IPS-18a (cell line): ENCODE measurements around the gene DGKK.

ENCODE experiments used
- H3K27ac ChIP-seq: one replicate; pipeline ENCODE4 v1.5.1; 2013; ENCODE audit warnings: low read length
- H3K27me3 ChIP-seq: one replicate; pipeline ENCODE4 v1.6.1; 2013; ENCODE audit warnings: mild to moderate bottlenecking, low read length; ENCODE audit not compliant: control insufficient read depth, insufficient read depth
- H3K36me3 ChIP-seq: one replicate; pipeline ENCODE4 v1.6.1; 2013; ENCODE audit warnings: low read depth, low read length; ENCODE audit not compliant: control insufficient read depth
- H3K4me1 ChIP-seq: one replicate; pipeline ENCODE4 v1.6.1; 2013; ENCODE audit warnings: low read depth, low read length; ENCODE audit not compliant: control insufficient read depth
- H3K4me3 ChIP-seq: one replicate; pipeline ENCODE4 v1.5.1; 2013; ENCODE audit warnings: low read length
- H3K9ac ChIP-seq: one replicate; pipeline ENCODE4 v1.6.1; 2013; ENCODE audit warnings: mild to moderate bottlenecking, low read length, moderate library complexity
- H3K9me3 ChIP-seq: one replicate; pipeline ENCODE4 v1.6.1; 2013; ENCODE audit warnings: low read depth, low read length; ENCODE audit not compliant: control insufficient read depth

The DGKK gene

DNA sequence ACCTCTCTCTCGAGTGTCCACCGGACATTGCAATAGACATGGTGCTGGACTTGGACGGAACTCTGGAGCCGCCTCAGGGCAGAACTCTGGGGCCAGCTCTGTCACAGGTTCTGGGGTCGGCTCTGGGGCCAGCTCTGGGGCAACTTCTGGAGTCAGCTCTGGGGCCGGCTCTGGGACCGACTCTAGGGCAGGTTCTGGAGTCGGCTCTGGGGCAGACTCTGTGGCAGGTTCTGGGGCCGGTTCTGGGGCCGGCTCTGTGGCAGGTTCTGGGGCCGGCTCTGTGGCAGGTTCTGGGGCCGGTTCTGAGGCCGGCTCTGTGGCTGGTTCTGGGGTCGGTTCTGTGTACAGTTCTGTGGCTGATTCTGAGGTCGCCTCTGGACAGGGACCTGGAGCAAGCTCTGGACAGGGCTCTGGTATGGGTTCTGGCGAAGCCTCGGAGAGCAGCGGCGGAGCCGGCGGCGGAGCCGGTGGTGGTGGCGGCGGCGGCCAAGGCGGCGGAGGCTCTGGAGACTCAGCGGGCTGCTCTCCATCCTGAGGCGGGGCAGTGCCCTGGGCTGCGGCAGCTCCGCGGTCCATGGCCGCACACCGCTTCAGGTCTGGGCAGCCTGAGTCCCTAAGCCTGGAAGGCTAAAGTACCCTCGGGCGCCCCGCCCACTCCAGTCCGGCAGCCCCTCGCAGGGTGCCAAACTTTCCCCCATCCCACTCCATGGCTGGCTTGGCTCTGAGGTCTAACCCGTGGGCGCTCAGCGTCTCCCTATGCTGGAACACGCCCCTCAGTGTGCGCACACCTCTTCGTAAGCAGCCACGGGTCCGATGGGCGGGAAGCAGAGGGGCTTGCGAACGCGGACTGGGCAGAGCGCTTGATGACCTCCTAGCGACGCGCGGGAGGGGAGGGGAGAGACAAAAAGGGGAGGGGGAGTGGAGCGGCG is at the start of gene DGKK:
Gene DGKK (minus strand): TSS at position 723 of the 929 bp plus-strand sequence. CDS start 147 bp downstream, at position 576.
- Histone ChIP-seq H3K4me3 (peak within 1 kb of the TSS; percentile 60), H3K9me3 (peaks cover 4% of the 10 kb centered on the region), H3K27me3 (peaks cover 71% of the 10 kb centered on the region)

GRCh38 chrX:50514811-50515210 is 44.2 kb upstream of the DGKK start:
- Histone ChIP-seq H3K4me3 (no peak overlapping the region), H3K27me3 (no peaks in the 10 kb centered on the region), H3K9me3 (peaks cover 13% of the 10 kb centered on the region), H3K4me1 (no peaks in the 10 kb centered on the region), H3K9ac (no peak overlapping the region), H3K36me3 (no peaks in the 10 kb centered on the region), H3K27ac (no peak overlapping the region)

More for the DNA sequence above, at the start of gene DGKK:
- no peaks in the 10 kb centered on the region for H3K36me3 ChIP-seq
- no peaks in the 10 kb centered on the region for H3K4me1 ChIP-seq
- no peak within 1 kb of the TSS for H3K9ac ChIP-seq
- no peak within 1 kb of the TSS for H3K27ac ChIP-seq

DNA sequence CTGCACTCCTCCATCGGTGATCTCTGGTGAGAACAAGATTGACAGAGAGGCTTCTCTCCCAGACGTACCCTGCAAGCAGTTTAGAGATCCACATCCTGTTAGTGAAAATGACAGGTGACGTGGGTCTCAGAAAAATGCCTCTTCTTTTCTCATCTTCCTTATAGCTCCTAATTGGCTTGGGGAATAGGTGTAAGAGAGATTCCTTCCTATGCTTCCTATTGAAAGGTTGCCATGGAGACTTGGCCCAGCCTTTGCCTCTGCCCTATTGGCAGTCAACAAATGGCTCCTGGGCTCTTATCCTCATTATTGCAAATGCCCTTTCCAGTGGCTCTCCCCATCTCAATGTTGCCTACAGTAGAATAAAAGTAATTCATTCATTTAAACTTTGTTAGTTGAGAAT is 26.5 kb upstream of the DGKK start:
- H3K4me1 ChIP-seq = no peaks in the 10 kb centered on the region
- H3K9ac ChIP-seq = no peak overlapping the region
- no peak overlapping the region for H3K4me3 ChIP-seq
- H3K27ac ChIP-seq = no peak overlapping the region
- peaks cover under 1% of the 10 kb centered on the region for H3K9me3 ChIP-seq
- H3K27me3 ChIP-seq = no peaks in the 10 kb centered on the region
- no peaks in the 10 kb centered on the region for H3K36me3 ChIP-seq

GRCh38 chrX:50495616-50496015 is 25.0 kb upstream of the DGKK start:
- Histone ChIP-seq H3K4me3 (no peak overlapping the region), H3K27me3 (no peaks in the 10 kb centered on the region), H3K4me1 (no peaks in the 10 kb centered on the region), H3K36me3 (no peaks in the 10 kb centered on the region), H3K9me3 (no peaks in the 10 kb centered on the region), H3K9ac (no peak overlapping the region), H3K27ac (no peak overlapping the region)

- H3K9me3 ChIP-seq = peaks cover 5% of the 10 kb centered on the region
- no peak overlapping the region for H3K4me3 ChIP-seq
- no peaks in the 10 kb centered on the region for H3K27me3 ChIP-seq
- no peaks in the 10 kb centered on the region for H3K4me1 ChIP-seq
- H3K9ac ChIP-seq = no peak overlapping the region
- no peaks in the 10 kb centered on the region for H3K36me3 ChIP-seq
- no peak overlapping the region for H3K27ac ChIP-seq
Observed at GRCh38 chrX:50492720-50493119, 22.1 kb upstream of the DGKK start.

- no peaks in the 10 kb centered on the region for H3K36me3 ChIP-seq
- H3K9ac ChIP-seq = no peak overlapping the region
- H3K4me3 ChIP-seq = no peak overlapping the region
- no peaks in the 10 kb centered on the region for H3K4me1 ChIP-seq
- H3K9me3 ChIP-seq = peaks cover 16% of the 10 kb centered on the region
- H3K27ac ChIP-seq = no peak overlapping the region
- no peaks in the 10 kb centered on the region for H3K27me3 ChIP-seq
Observed at GRCh38 chrX:50484662-50485061, 14.0 kb upstream of the DGKK start.

DNA sequence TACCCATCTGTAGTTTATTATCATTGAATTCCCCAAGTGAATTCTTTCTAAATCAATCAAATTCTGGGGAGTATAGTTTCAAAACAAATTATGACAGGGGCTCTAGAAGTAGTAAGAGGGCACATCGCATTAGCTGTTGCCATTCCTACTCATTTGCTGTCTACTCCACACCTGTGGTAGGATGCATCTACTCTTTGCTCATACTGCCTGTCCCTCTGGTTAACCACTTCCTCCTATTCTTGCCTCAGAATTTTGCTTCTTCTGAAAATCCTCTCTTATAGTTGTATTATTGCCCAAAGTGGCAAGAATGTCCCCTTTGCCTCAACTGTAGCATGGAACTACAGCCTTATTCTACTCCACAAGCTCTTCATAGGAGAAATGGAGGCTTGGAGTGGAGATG is 12.7 kb upstream of the DGKK start:
- no peak overlapping the region for H3K4me3 ChIP-seq
- H3K36me3 ChIP-seq = no peaks in the 10 kb centered on the region
- H3K27ac ChIP-seq = no peak overlapping the region
- H3K9me3 ChIP-seq = peaks cover 14% of the 10 kb centered on the region
- no peaks in the 10 kb centered on the region for H3K4me1 ChIP-seq
- H3K27me3 ChIP-seq = no peaks in the 10 kb centered on the region
- H3K9ac ChIP-seq = no peak overlapping the region

DNA sequence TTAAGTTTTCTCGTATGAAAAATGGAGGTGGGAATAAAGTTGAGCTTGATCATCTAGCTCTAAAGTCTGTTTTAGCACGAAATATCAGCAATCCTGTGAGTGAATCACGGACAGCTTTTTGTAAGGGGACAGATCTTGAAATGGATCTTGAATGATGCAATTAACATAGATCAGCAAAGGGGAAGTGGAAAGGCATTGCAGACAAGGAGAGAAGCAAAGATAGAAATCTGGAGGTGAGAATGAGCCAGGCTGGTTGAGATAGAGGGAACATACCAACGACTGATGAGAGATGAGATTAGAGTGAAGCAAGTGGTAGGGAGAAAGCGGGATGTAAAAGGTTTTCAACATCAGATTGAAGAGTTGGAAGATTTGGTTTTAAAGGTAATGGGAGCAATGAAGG is 4.6 kb upstream of the DGKK start:
- Histone ChIP-seq H3K27me3 (peaks cover 34% of the 10 kb centered on the region), H3K4me1 (no peaks in the 10 kb centered on the region), H3K9me3 (peaks cover 7% of the 10 kb centered on the region), H3K36me3 (no peaks in the 10 kb centered on the region), H3K9ac (no peak overlapping the region), H3K27ac (no peak overlapping the region), H3K4me3 (no peak overlapping the region)

- H3K9ac ChIP-seq = no peak overlapping the region
- H3K27me3 ChIP-seq = peaks cover 71% of the 10 kb centered on the region
- H3K9me3 ChIP-seq = peaks cover 5% of the 10 kb centered on the region
- H3K36me3 ChIP-seq = no peaks in the 10 kb centered on the region
- H3K4me3 ChIP-seq = peak overlapping the region; percentile 51
- H3K4me1 ChIP-seq = no peaks in the 10 kb centered on the region
- H3K27ac ChIP-seq = no peak overlapping the region
Observed at GRCh38 chrX:50471390-50471789, 765 bp upstream of the DGKK start.

- Histone ChIP-seq H3K27me3 (peaks cover 71% of the 10 kb centered on the region), H3K9ac (no peak overlapping the region), H3K27ac (no peak overlapping the region), H3K4me1 (no peaks in the 10 kb centered on the region), H3K4me3 (peak overlapping the region; percentile 60), H3K36me3 (no peaks in the 10 kb centered on the region), H3K9me3 (no peaks in the 10 kb centered on the region)
Observed at GRCh38 chrX:50469206-50469605, 1.4 kb downstream of the DGKK start.

GRCh38 chrX:50459615-50460014 is 11.0 kb downstream of the DGKK start:
- Histone ChIP-seq H3K4me3 (no peak overlapping the region), H3K27ac (no peak overlapping the region), H3K4me1 (peaks cover 10% of the 10 kb centered on the region), H3K27me3 (no peaks in the 10 kb centered on the region), H3K9ac (no peak overlapping the region), H3K36me3 (no peaks in the 10 kb centered on the region), H3K9me3 (peaks cover 10% of the 10 kb centered on the region)

DNA sequence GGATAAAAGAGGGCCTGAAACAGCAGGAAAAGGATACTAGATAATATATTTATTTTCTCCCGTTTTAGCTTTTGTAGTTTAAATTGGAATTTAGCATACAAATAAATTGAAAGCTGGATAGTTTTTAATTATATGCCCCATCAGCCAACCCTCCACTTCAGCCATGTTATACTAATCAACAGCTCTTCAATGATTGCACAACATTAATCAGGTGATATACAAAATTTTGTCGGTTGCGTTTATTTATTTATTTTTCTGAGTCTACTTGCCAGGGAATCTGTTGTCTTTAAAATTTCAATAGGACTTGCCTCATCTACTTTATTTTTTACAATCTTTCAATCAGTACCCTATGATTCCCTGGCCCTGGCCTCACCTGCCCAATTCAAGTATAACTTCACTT is 12.1 kb downstream of the DGKK start:
- peaks cover 10% of the 10 kb centered on the region for H3K9me3 ChIP-seq
- H3K4me3 ChIP-seq = no peak overlapping the region
- H3K9ac ChIP-seq = no peak overlapping the region
- H3K36me3 ChIP-seq = no peaks in the 10 kb centered on the region
- H3K27ac ChIP-seq = no peak overlapping the region
- peaks cover 10% of the 10 kb centered on the region for H3K4me1 ChIP-seq
- H3K27me3 ChIP-seq = no peaks in the 10 kb centered on the region
